HCT116 (cell line): ENCODE measurements around the gene TUBA1B. TPM values are rescaled to one million over a fixed set of nuclear protein-coding genes. Genes with fewer than 3 reads are reported as not detected.
A peak's percentile ranks its signal among the peaks of the same experiment; 100 is the strongest.

Source experiments
- ATAC-seq: fragments of 200-7000 bp; cut with Tn5 transposase; 2 replicates; pipeline ENCODE4 v1.9.1; 2020; ENCODE audit warnings: mild to moderate bottlenecking, moderate library complexity
- BruUV-seq: library from RNA; stranded (reverse); fragments of 400-500 nt; replicated peaks from 2 replicates; lab custom pipeline; 2021; lab: Mats Ljungman, UMichigan
- CTCF ChIA-PET: fragments of 300-600 bp; sonication (Branson Sonifier 250); formaldehyde crosslinking; loops from one replicate; lab custom pipeline; 2021; ENCODE audit warnings: antibody characterized with exemption; lab: Charles Lee
- POLR2A ChIA-PET: fragments of 300-600, 350-600 bp; sonication (Branson Sonifier 250); formaldehyde crosslinking; loops from one replicate; lab custom pipeline; 2021; ENCODE audit warnings: antibody characterized with exemption; lab: Charles Lee
- RAD21 ChIA-PET, 2 experiments: fragments of 300-600 bp; sonication (Branson Sonifier 250); formaldehyde crosslinking; loops; one replicate each; lab custom pipeline; 2023; ENCODE audit warnings: low total read pairs in 2 of 2; ENCODE audit not compliant: uncharacterized antibody in 2 of 2, unreplicated experiment in 2 of 2, low non-redundant PET in 1 of 2; lab: Charles Lee
- DNase-seq: peaks from one replicate; pipeline ENCODE4 v3.0.0-alpha.2; 2010; ENCODE audit warnings: low read depth, low spot score
- H2AFZ ChIP-seq: fragments of 200-600 bp; shearing (Covaris generic), sonication (generic); 2 replicates; pipeline ENCODE4 v1.6.1; 2017; ENCODE audit warnings: low read depth, mixed run types, mixed read lengths, antibody characterized with exemption, low read length; ENCODE audit not compliant: poor library complexity, severe bottlenecking
- H3K27ac ChIP-seq: 2 replicates; pipeline ENCODE4 v1.5.1; 2012; ENCODE audit warnings: low read depth, low read length
- H3K27me3 ChIP-seq: fragments of 200-600 bp; sonication (generic); 2 replicates; pipeline ENCODE4 v1.6.1; 2016; ENCODE audit warnings: mixed run types, low read length, mixed read lengths; ENCODE audit not compliant: insufficient read depth
- H3K36me3 ChIP-seq, 2 experiments: fragments of 200-500 bp in 1 of 2; fragments of 200-600 bp in 1 of 2; sonication (Bioruptor generic) in 1 of 2; sonication (generic) in 1 of 2; 2 replicates each; pipeline versions ENCODE4 v1.5.1 to v1.6.1; 2014 to 2016; ENCODE audit warnings: low read length in 2 of 2, inconsistent platforms in 1 of 2, mixed read lengths in 1 of 2, mixed run types in 1 of 2; ENCODE audit not compliant: insufficient read depth in 2 of 2, control insufficient read depth in 1 of 2
- H3K4me1 ChIP-seq, 2 experiments: fragments of 200-600 bp in 1 of 2; sonication (generic) in 1 of 2; 2 replicates each; pipeline versions ENCODE4 v1.5.1 to v1.6.1; 2012 to 2017; ENCODE audit warnings: low read length in 2 of 2, inconsistent platforms in 1 of 2, mild to moderate bottlenecking in 1 of 2, mixed read lengths in 1 of 2, mixed run types in 1 of 2, moderate library complexity in 1 of 2; ENCODE audit not compliant: insufficient read depth in 2 of 2, control insufficient read depth in 1 of 2
- H3K4me2 ChIP-seq: fragments of 200-600 bp; sonication (generic); 2 replicates; pipeline ENCODE4 v1.6.1; 2017; ENCODE audit warnings: mixed run types, low read length, mixed read lengths
- H3K4me3 ChIP-seq, 2 experiments: fragments of 200-600 bp in 1 of 2; sonication (generic) in 1 of 2; replicated peaks in 1 of 2; 2 replicates each; pipeline ENCODE4 v1.5.1; 2011 to 2016; ENCODE audit warnings: low read length in 2 of 2, control low read depth in 1 of 2, low read depth in 1 of 2, mild to moderate bottlenecking in 1 of 2, mixed read lengths in 1 of 2, mixed run types in 1 of 2
- H3K79me2 ChIP-seq: fragments of 200-600 bp; sonication (generic); 2 replicates; pipeline ENCODE4 v1.6.1; 2017; ENCODE audit warnings: mild to moderate bottlenecking, mixed run types, low read length, moderate library complexity, mixed read lengths; ENCODE audit not compliant: insufficient read depth
- H3K9ac ChIP-seq: fragments of 200-600 bp; sonication (generic); 2 replicates; pipeline ENCODE4 v1.6.1; 2016; ENCODE audit warnings: low read length, mixed read lengths
- H3K9me2 ChIP-seq: fragments of 200-600 bp; sonication (generic), shearing (Covaris generic); 2 replicates; pipeline ENCODE4 v1.6.1; 2017; ENCODE audit warnings: mixed run types, mild to moderate bottlenecking, moderate library complexity; ENCODE audit not compliant: insufficient read depth
- H3K9me3 ChIP-seq, 2 experiments: fragments of 200-500 bp in 1 of 2; fragments of 200-600 bp in 1 of 2; sonication (Bioruptor generic) in 1 of 2; sonication (generic) in 1 of 2; 2 replicates each; pipeline ENCODE4 v1.6.1; 2014 to 2017; ENCODE audit warnings: low read length in 2 of 2, mixed read lengths in 2 of 2, inconsistent platforms in 1 of 2, low read depth in 1 of 2, mild to moderate bottlenecking in 1 of 2, mixed run types in 1 of 2, moderate library complexity in 1 of 2; ENCODE audit not compliant: control insufficient read depth in 1 of 2, insufficient read depth in 1 of 2
- H4K20me1 ChIP-seq: fragments of 200-600 bp; sonication (generic), shearing (Covaris generic); 2 replicates; pipeline ENCODE4 v1.6.1; 2017; ENCODE audit warnings: mixed run types, mild to moderate bottlenecking, moderate library complexity; ENCODE audit not compliant: insufficient read depth
- ATF3 ChIP-seq: IDR thresholded peaks from 2 replicates; pipeline ENCODE4 v1.6.1; 2012
- EGR1 ChIP-seq: IDR thresholded peaks from 2 replicates; pipeline ENCODE4 v1.6.1; 2012; ENCODE audit warnings: low read depth
- EZH2phosphoT487 ChIP-seq: fragments of 200-600 bp; IDR thresholded peaks from 2 replicates; pipeline ENCODE4 v1.6.1; 2018; ENCODE audit warnings: antibody characterized with exemption, borderline replicate concordance
- POLR2AphosphoS5 ChIP-seq: IDR thresholded peaks from 2 replicates; pipeline ENCODE4 v1.6.1; 2011; ENCODE audit warnings: mild to moderate bottlenecking, low read depth, low read length, moderate library complexity
- RAD21 ChIP-seq: IDR thresholded peaks from 2 replicates; pipeline ENCODE4 v1.6.1; 2012; ENCODE audit warnings: low read depth, mild to moderate bottlenecking
- intact Hi-C: fragments of 100-400 bp; cut with micrococcal nuclease; formaldehyde crosslinking; loops from 2 replicates; pipeline ENCODE4 v1.10.0; 2022
- total RNA-seq: library from RNA; stranded (reverse); gene quantifications from one replicate; pipeline ENCODE4 v1.2.1, GENCODE V29; 2021; ENCODE audit not compliant: unreplicated experiment
- TF ChIP-seq, protein P1 (sequence below): IDR thresholded peaks from 2 replicates; pipeline ENCODE4 v1.6.1; 2012; ENCODE audit warnings: low read depth

Gene TUBA1B
- total RNA-seq, 1 experiment from 2014 or later = 1,628 TPM

DNA sequence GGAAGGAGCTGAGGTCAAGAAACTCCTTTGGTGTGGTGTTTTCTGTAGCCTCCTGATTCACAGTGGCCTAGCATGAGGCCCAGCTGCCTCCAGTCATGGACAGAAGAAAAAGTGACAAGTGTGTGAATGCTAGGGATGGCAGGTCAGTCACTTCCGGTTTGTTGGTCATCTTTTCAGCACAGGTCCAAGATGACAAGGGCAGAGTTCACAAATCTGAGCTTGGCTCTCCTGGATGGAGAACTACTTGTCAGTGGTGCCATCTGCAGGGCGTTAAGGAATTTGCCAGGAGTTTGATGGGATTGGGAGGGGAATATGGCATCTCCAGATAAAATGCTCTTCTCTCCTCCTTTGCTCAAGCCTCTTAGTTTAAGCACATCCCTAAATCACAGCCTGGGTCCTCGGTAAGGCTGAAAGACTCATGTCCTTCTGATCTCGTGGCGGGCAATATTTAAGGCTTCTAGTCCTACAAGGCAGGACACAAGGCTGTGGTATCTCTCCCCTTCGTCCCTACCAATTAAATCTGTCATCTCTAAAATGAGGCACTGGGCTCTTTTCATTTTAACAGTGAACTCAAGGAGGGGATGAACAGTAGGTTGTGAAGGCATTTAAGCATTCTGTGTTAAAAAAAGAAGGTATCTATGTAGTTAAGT, 10.0 kb downstream of the TUBA1B start (continued):
- TF ChIP-seq ATF3 (no peak), EGR1 (no peak), EZH2phosphoT487 (no peak), RAD21 (peak; percentile 86)

- peak overlapping the region; percentile 93 for H3K4me2 ChIP-seq
- POLR2A ChIA-PET = interaction anchor here (1.0 to 3.5 kb wide), 6 partner anchors 9 to 41 kb away, joined by 3 to 30 read pairs (median 6); partner anchors contain the start of genes RHEBL1 and TUBA1B
- ATAC-seq = peak; percentile 6
- intact Hi-C loops = no loop called here
- TF ChIP-seq, protein P1, sequence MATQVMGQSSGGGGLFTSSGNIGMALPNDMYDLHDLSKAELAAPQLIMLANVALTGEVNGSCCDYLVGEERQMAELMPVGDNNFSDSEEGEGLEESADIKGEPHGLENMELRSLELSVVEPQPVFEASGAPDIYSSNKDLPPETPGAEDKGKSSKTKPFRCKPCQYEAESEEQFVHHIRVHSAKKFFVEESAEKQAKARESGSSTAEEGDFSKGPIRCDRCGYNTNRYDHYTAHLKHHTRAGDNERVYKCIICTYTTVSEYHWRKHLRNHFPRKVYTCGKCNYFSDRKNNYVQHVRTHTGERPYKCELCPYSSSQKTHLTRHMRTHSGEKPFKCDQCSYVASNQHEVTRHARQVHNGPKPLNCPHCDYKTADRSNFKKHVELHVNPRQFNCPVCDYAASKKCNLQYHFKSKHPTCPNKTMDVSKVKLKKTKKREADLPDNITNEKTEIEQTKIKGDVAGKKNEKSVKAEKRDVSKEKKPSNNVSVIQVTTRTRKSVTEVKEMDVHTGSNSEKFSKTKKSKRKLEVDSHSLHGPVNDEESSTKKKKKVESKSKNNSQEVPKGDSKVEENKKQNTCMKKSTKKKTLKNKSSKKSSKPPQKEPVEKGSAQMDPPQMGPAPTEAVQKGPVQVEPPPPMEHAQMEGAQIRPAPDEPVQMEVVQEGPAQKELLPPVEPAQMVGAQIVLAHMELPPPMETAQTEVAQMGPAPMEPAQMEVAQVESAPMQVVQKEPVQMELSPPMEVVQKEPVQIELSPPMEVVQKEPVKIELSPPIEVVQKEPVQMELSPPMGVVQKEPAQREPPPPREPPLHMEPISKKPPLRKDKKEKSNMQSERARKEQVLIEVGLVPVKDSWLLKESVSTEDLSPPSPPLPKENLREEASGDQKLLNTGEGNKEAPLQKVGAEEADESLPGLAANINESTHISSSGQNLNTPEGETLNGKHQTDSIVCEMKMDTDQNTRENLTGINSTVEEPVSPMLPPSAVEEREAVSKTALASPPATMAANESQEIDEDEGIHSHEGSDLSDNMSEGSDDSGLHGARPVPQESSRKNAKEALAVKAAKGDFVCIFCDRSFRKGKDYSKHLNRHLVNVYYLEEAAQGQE = no peak
- TF ChIP-seq POLR2AphosphoS5 = no peak
- no peaks in the 10 kb centered on the region for H3K9me2 ChIP-seq
- H3K27ac ChIP-seq = peak overlapping the region; percentile 19; the same call in 1 of the 2 replicates
- peak overlapping the region; percentile 90 to 97 for H3K4me3 ChIP-seq
- no peak for DNase-seq
- H2AFZ ChIP-seq = peak overlapping the region; percentile 89
- H3K27me3 ChIP-seq = no peaks in the 10 kb centered on the region
- CTCF ChIA-PET = interaction anchor here (1.0 to 4.6 kb wide), 7 partner anchors 10 to 47 kb away, joined by 4 to 27 read pairs (median 9); partner anchors contain the start of genes RHEBL1 and TUBA1B
- RAD21 ChIA-PET = no interaction called here
- H3K9me3 ChIP-seq = no peaks in the 10 kb centered on the region
- no peaks in the 10 kb centered on the region for H4K20me1 ChIP-seq
- TSS peak; percentile 50 for BruUV-seq
- H3K4me1 ChIP-seq = peaks cover 6 to 29% of the 10 kb centered on the region in 2 experiments; a peak in 3 of 4 replicates
- H3K79me2 ChIP-seq = peaks cover 4% of the 10 kb centered on the region
- peak overlapping the region; percentile 77 for H3K9ac ChIP-seq
- no peaks in the 10 kb centered on the region for H3K36me3 ChIP-seq
Measured at GRCh38 chr12:49111206-49111605, 20.0 kb downstream of the TUBA1B start.
